Measurements from ENCODE around the gene ZNF597. TPM values are rescaled to one million over a fixed set of nuclear protein-coding genes. Genes with fewer than 3 reads are reported as not detected.
"Not testable (repeated sequence)": the region's sequence is repeated elsewhere in the genome, so short reads cannot be mapped to it uniquely, and the experiment has no call there.

The ZNF597 gene
- total RNA-seq, 4 donors from 2014 or later: 2.1 to 3.2 (median 2.5) TPM

- 93 to 95% methylated on average over 25 to 29 of the region's 29 CpGs for WGBS, 2 donors
- intact Hi-C loops (cut with DNase I; ENCODE audit: low total_unique reads): no loop called here
- no peak for DNase-seq (ENCODE audit: low spot score in 2 of 2)
- TF ChIP-seq POLR2A (IDR thresholded peaks at IDR 0.05): no peak
- TF ChIP-seq, protein P1, sequence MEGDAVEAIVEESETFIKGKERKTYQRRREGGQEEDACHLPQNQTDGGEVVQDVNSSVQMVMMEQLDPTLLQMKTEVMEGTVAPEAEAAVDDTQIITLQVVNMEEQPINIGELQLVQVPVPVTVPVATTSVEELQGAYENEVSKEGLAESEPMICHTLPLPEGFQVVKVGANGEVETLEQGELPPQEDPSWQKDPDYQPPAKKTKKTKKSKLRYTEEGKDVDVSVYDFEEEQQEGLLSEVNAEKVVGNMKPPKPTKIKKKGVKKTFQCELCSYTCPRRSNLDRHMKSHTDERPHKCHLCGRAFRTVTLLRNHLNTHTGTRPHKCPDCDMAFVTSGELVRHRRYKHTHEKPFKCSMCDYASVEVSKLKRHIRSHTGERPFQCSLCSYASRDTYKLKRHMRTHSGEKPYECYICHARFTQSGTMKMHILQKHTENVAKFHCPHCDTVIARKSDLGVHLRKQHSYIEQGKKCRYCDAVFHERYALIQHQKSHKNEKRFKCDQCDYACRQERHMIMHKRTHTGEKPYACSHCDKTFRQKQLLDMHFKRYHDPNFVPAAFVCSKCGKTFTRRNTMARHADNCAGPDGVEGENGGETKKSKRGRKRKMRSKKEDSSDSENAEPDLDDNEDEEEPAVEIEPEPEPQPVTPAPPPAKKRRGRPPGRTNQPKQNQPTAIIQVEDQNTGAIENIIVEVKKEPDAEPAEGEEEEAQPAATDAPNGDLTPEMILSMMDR (IDR thresholded peaks at IDR 0.05): no peak
- H3K4me3 ChIP-seq (ENCODE audit: low read depth, poor library complexity, severe bottlenecking): no peak overlapping the region
Observed at GRCh38 chr16:3475604-3476375, 32.5 kb upstream of the ZNF597 start.

DNA sequence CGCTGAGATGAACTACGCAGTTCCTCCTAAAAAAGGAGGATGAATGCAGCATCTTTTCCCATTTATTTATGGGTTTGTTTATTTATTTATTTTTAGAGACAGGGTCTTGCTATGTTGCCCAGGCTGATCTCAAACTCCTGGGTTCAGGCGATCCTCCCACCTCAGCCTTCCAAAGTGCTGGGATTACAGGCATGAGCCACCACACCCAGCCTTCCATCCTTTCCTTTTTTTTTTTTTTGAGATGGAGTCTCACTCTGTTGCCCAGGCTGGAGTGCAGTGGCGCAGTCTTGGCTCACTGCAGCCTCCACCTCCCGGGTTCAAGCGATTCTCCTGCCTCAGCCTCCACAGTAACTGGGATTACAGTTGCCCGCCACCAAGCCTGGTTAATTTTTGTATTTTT, 31.6 kb upstream of the ZNF597 start:
- H3K4me3 ChIP-seq (ENCODE audit: low read depth, poor library complexity, severe bottlenecking); DNase-seq (ENCODE audit: low spot score in 2 of 2); intact Hi-C loops (cut with DNase I; ENCODE audit: low total_unique reads): not testable (repeated sequence)
- WGBS, 2 donors: 93 to 98% methylated on average over 7 of the region's 7 CpGs

DNA sequence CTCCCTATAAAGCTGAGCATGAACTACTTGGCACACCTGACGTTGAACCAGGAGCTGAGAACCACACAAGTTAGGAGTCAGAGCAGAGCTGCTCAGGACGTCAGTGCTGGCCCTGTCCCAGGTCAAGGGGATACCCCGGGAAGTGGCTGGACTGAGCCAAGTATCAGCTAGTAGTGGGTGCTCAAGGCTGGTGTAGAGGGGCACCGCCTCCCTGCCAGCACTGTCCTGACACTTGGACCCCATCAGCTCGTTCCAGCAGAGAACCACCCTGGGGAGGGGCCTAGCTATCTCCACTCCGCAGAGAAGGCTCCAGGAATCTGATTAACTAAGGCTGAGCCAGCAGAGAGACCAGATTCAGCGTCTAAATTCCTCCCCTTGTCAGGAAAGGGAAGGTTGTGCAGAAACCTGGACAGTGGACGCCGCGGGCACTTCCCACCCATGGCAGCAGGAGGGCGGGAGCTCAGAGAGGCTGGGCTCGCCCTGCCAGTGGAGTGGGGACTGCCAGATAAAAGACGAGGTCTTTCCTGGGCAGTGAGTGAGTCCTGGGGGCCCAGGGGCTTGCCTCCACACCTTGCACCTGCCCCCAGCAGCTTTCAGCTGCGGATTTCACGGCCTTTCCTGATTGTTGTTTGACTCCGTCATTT, 31.0 kb upstream of the ZNF597 start:
- DNase-seq (ENCODE audit: low spot score in 2 of 2): no peak
- no peak overlapping the region for H3K4me3 ChIP-seq (ENCODE audit: low read depth, poor library complexity, severe bottlenecking)
- intact Hi-C loops (cut with DNase I; ENCODE audit: low total_unique reads): no loop called here
- TF ChIP-seq POLR2A (IDR thresholded peaks at IDR 0.05): no peak
- TF ChIP-seq, protein P1 (IDR thresholded peaks at IDR 0.05): no peak
- WGBS, 2 donors: 90 to 93% methylated on average over 12 to 16 of the region's 16 CpGs

DNA sequence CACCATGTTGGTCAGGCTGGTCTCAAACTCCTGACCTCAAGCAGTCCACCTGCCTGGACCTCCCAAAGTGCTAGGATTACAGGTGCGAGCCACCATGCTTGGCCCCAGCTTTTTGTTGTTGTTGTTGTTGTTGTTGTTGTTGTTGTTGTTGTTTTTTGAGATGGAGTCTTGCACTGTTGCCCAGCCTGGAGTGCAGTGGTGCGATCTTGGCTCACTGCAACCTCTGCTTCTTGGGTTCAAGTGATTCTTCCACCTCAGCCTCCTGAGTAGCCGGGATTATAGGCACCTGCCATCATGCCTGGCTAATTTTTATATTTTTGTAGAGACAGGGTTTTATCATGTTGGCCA, 30.3 kb upstream of the ZNF597 start:
- H3K4me3 ChIP-seq (ENCODE audit: low read depth, poor library complexity, severe bottlenecking); intact Hi-C loops (cut with DNase I; ENCODE audit: low total_unique reads); DNase-seq (ENCODE audit: low spot score in 2 of 2): not testable (repeated sequence)
- 90 to 97% methylated on average over 3 of the region's 3 CpGs for WGBS, 2 donors

DNA sequence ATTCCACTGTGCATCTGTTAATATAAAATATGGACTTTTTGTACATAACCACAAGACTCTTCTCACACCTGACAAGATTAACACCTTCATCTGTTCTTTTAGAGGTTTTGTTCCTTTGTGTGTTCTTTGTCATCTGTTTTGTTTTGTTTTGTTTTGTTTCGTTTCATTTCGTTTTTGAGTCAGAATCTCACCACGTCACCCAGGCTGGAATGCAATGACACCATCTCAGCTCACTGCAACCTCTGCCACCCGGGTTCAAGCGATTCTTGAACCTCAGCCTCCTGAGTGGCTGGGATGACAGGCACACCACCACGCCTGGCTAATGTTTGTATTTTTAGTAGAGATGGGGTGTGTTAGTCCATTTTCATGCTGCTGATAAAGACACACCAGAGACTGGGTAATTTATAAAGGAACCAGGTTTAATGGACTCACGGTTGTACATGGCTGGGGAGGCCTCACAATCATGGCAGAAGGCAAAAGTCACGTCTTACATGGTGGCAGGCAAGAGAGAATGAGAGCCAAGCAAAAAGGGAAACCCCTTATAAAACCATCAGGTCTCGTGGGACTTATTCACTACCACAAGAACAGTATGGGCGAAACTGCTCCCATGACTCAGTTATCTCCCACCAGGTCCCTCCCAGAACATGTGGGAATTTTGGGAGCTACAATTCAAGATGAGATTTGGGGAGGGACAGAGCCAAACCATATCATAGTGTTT, 29.7 kb upstream of the ZNF597 start:
- 84 to 86% methylated on average over 10 of the region's 10 CpGs for WGBS, 2 donors
- DNase-seq (ENCODE audit: low spot score in 2 of 2): no peak
- no peak overlapping the region for H3K4me3 ChIP-seq (ENCODE audit: low read depth, poor library complexity, severe bottlenecking)
- no peak for TF ChIP-seq POLR2A (IDR thresholded peaks at IDR 0.05)
- TF ChIP-seq, protein P1 (IDR thresholded peaks at IDR 0.05): no peak
- intact Hi-C loops (cut with DNase I; ENCODE audit: low total_unique reads): no loop called here

GRCh38 chr16:3471518-3472176, 28.3 kb upstream of the ZNF597 start:
- no peak for DNase-seq (ENCODE audit: low spot score in 2 of 2)
- 83 to 90% methylated on average over 20 of the region's 20 CpGs for WGBS, 2 donors
- intact Hi-C loops (cut with DNase I; ENCODE audit: low total_unique reads): no loop called here
- H3K4me3 ChIP-seq (ENCODE audit: low read depth, poor library complexity, severe bottlenecking): no peak overlapping the region
- no peak for TF ChIP-seq POLR2A (IDR thresholded peaks at IDR 0.05)
- TF ChIP-seq, protein P1 (IDR thresholded peaks at IDR 0.05): no peak

Measured in lower leg skin (tissue), 4 donors.